Subcutaneous adipose tissue (tissue), 4 donors: ENCODE measurements around the gene EPHB2. TPM values are rescaled to one million over a fixed set of nuclear protein-coding genes. Genes with fewer than 3 reads are reported as not detected.

Experiments used
- total RNA-seq, 4 donors: library from RNA; depleted of rRNA; stranded (reverse); fragments of >200 nt; gene quantifications; one replicate each; pipeline ENCODE4 v1.1.0, GENCODE V29; 2016
- TF ChIP-seq, protein P1 (sequence below): fragments of 450-650 bp; IDR thresholded peaks from one replicate; pipeline ENCODE4 v1.5.1; 2016; ENCODE audit warnings: low read depth, mild to moderate bottlenecking, control low read depth, antibody characterized with exemption, moderate library complexity

EPHB2 gene
- total RNA-seq, 4 donors from 2014 or later = 1.6 to 9.2 (median 5.1) TPM

DNA sequence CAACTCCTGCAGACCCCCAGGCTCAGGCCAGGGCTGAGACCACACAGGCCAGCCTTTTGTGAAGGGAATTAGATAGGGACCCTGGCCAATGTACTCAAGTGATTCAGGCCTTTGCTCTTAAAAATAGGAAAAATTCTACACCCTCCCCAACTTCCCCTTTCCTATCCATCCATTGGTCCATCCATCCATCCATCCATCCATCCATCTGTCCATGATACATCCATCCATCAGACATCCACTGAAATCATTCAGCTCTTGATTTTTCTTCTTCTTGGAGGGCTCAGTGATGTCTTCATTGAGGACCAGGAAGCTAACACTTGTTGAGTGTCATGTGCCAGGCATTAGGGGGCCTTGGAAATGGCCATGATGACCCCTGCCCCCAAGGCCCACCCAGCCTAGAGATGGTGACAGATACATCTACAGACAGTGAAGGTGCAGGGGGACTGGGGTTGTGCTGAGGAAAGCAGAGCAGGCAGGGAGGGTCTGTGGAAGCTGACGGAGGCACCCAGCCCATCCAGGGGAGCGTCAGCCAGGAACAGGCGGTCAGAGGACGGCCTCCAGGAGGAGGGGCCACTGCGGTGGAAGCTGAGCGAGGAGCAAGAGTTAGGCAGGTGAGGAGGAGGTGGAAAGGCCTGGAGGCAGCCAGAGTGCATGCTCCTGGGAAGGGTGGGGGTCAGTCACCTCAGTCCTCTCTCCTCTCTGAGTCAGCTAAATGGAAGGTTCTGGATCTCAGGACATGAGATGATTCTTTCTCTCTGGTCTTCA, 81.9 kb downstream of the EPHB2 start:
- TF ChIP-seq, protein P1, sequence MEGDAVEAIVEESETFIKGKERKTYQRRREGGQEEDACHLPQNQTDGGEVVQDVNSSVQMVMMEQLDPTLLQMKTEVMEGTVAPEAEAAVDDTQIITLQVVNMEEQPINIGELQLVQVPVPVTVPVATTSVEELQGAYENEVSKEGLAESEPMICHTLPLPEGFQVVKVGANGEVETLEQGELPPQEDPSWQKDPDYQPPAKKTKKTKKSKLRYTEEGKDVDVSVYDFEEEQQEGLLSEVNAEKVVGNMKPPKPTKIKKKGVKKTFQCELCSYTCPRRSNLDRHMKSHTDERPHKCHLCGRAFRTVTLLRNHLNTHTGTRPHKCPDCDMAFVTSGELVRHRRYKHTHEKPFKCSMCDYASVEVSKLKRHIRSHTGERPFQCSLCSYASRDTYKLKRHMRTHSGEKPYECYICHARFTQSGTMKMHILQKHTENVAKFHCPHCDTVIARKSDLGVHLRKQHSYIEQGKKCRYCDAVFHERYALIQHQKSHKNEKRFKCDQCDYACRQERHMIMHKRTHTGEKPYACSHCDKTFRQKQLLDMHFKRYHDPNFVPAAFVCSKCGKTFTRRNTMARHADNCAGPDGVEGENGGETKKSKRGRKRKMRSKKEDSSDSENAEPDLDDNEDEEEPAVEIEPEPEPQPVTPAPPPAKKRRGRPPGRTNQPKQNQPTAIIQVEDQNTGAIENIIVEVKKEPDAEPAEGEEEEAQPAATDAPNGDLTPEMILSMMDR = no peak

DNA sequence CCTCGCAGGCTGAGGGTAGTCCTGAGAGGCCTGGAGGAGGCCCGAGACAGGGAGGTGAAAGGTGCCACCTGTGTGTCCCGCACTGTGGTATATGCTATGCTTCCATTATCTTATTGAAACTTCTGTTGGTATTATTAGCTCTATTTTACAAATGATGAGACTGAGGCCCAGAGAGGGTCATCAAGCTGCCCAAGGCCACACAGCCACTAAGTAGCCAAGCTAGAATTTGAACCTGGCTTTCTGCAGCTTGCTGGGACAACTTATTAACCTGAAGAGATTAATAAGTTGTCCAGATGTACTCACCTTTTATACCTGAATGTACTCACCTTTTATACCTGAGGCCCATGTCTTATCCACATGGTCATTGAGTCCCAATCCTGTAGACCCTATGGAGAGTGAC, 83.0 kb downstream of the EPHB2 start:
- TF ChIP-seq, protein P1 = no peak

DNA sequence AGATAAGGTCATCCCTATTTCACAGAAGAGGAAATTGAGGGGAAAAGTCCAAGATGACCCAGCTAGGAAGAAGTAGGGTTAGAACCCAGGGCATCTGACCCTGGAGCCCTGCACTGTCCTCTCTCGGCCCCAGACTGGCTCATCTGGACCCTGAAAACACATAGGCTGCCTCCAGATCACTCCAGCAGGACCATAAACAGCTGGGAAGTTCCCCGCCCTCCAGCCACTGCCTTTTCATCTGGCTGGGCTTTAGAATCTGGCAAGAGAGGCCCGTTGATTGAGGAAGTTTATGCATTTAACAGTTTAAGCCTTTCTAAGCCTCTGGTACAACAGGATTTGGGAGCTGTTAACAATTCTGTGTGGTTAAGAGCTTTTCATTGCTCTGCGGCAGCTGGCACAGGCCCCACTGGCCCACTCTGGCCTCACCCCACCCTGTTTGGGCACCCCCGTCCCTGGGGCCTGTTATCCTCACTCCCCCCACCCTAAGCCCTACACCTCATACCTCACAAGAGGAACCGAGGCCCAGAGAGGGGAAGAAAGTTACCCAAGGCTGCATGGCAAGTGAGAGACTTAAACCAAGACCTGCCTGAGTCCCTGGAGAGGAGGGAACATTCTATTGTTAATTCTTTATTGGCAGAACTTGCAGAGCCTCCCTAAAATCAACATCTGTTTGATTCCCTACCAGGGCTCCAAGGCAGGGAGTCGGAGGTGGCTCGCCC, 84.2 kb downstream of the EPHB2 start:
- TF ChIP-seq, protein P1 = no peak

DNA sequence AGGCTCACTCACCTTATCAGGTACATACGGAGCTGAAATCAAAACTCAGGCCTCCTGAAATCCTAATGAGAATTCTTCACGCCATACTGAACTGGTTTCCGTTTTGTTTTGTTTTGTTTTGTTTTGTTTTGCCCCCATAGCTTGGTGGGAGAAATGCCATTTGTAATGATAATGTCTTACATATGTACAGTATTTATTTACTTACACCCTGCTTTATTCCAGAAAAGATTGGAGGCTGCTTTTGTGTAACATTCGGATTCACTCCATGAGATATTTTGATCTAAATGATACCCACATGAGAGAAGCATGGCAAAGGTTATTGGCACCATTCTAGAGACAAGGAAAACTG, 84.7 kb downstream of the EPHB2 start:
- TF ChIP-seq, protein P1 = no peak

DNA sequence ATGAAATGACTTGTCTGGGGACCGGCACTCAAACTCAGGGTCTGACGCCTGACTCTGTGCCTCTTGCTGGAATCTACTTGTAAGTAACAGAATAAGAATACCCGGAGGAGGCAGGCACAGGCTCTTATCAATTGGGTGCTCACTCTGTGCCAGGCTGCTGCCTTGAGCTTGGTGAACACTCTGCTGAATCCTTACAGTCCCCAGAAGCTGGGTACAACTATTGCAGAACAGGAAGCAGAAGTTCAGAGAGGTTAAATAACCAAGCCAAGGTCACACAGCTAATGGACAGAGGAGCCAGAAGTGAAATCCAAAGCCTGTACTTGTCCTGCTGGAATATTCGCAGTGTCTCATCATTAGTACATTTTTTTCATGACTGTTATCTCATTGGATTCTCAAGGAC, 86.0 kb downstream of the EPHB2 start:
- TF ChIP-seq, protein P1 = no peak

DNA sequence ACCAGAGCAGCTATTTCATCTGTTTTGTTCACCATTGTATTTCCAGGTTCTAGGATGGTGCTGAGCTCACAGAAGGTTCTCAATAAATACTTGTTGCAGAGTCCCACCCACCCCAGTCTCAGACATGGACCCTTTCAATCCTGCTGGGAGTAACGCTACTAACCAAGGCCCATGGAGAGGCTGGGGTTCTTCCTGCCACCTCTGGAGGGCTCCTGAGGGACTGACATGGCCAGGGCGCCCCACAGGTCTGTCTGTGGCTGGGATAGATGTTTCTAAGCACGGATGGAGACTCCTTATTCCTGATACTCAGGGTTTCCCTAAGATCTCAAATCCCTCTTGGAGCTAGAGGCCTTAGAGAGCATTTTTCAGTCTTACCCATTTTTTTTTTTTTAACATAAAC, 87.4 kb downstream of the EPHB2 start:
- TF ChIP-seq, protein P1 = no peak

DNA sequence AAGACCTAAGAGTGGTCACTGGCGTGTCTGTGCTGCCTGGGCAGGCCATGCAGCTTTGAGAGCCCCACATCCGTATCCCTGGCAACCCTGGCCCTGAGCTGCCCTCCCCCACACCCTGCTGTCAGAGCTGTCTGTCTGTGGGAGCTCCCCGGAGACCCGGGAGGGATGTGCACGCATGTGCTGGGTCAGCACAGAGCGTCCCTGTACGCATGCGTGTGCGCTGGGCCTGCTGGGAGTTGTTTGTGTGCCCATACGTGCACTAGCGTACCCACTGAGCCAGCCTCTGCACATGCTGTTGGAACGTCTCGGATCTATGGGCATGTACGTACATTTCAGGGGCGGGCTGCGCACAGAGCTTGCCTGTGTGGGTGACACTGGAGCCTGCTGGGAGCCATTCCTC, 89.3 kb downstream of the EPHB2 start:
- TF ChIP-seq, protein P1 = no peak
